SK-N-SH (cell line): Measurements from ENCODE around the gene LUC7L3. TPM values are rescaled to one million over a fixed set of nuclear protein-coding genes. Genes with fewer than 3 reads are reported as not detected.
A peak's percentile ranks its signal among the peaks of the same experiment; 100 is the strongest.

Experiments used
- CTCF ChIA-PET: fragments of 300-600, 350-600 bp; formaldehyde crosslinking; extraction: SDS; loops from one replicate; lab custom pipeline; 2021; lab: Yijun Ruan, JAX
- POLR2A ChIA-PET: fragments of 350-600 bp; sonication (Branson Sonifier 250); formaldehyde crosslinking; extraction: SDS; loops from one replicate; lab custom pipeline; 2020; ENCODE audit warnings: antibody characterized with exemption, inconsistent platforms; lab: Yijun Ruan, JAX
- DNase-seq: peaks from one replicate; pipeline ENCODE4 v3.0.0; 2012
- H2AFZ ChIP-seq: fragments of 200-600 bp; sonication (generic); 2 replicates; pipeline ENCODE4 v1.8.1; 2016; ENCODE audit warnings: antibody characterized with exemption, mild to moderate bottlenecking, low read depth
- H3F3A ChIP-seq: fragments of 200-600 bp; sonication (generic); replicated peaks from 2 replicates; pipeline ENCODE3; 2016; ENCODE audit warnings: antibody characterized with exemption, mild to moderate bottlenecking; ENCODE audit not compliant: insufficient read depth
- H3K27ac ChIP-seq, 2 experiments: fragments of 200-500 bp in 1 of 2; fragments of 200-600 bp in 1 of 2; sonication (Bioruptor generic) in 1 of 2; sonication (generic), shearing (Covaris generic) in 1 of 2; 2 replicates each; pipeline versions ENCODE4 v1.5.1 to v1.6.1; 2014 to 2016; ENCODE audit warnings: low read depth in 2 of 2, inconsistent platforms in 1 of 2, low read length in 1 of 2, mild to moderate bottlenecking in 1 of 2, mixed read lengths in 1 of 2
- H3K27me3 ChIP-seq: fragments of 200-600 bp; sonication (generic), shearing (Covaris generic); 2 replicates; pipeline ENCODE4 v1.6.1; 2016; ENCODE audit warnings: mixed run types; ENCODE audit not compliant: insufficient read depth
- H3K36me3 ChIP-seq, 2 experiments: fragments of 200-500 bp in 1 of 2; fragments of 200-600 bp in 1 of 2; sonication (Bioruptor generic) in 1 of 2; sonication (generic) in 1 of 2; replicated peaks in 1 of 2; 2 replicates each; pipeline versions ENCODE3 to v1.5.1; 2014 to 2016; ENCODE audit warnings: low read length in 1 of 2, mild to moderate bottlenecking in 1 of 2; ENCODE audit not compliant: insufficient read depth in 2 of 2, control insufficient read depth in 1 of 2
- H3K4me1 ChIP-seq, 2 experiments: fragments of 200-500 bp in 1 of 2; fragments of 200-600 bp in 1 of 2; sonication (Bioruptor generic) in 1 of 2; sonication (generic), shearing (Covaris generic) in 1 of 2; 2 replicates each; pipeline versions ENCODE4 v1.5.1 to v1.6.1; 2014 to 2016; ENCODE audit warnings: low read depth in 1 of 2, low read length in 1 of 2, mixed run types in 1 of 2; ENCODE audit not compliant: insufficient read depth in 2 of 2, control insufficient read depth in 1 of 2
- H3K4me2 ChIP-seq: fragments of 200-600 bp; sonication (generic), shearing (Covaris generic); 2 replicates; pipeline ENCODE4 v1.6.1; 2017; ENCODE audit warnings: mixed run types
- H3K4me3 ChIP-seq, 2 experiments: fragments of 200-500 bp in 1 of 2; fragments of 200-600 bp in 1 of 2; sonication (Bioruptor generic) in 1 of 2; sonication (generic), shearing (Covaris generic) in 1 of 2; 2 replicates each; pipeline versions ENCODE4 v1.5.1 to v1.8.1; 2014 to 2016; ENCODE audit warnings: low read depth in 2 of 2, inconsistent platforms in 1 of 2, low read length in 1 of 2, mild to moderate bottlenecking in 1 of 2, mixed read lengths in 1 of 2, moderate library complexity in 1 of 2
- H3K79me2 ChIP-seq: fragments of 200-600 bp; sonication (generic); 2 replicates; pipeline ENCODE4 v1.8.1; 2017; ENCODE audit warnings: mild to moderate bottlenecking; ENCODE audit not compliant: insufficient read depth
- H3K9ac ChIP-seq: fragments of 200-600 bp; sonication (generic); 2 replicates; pipeline ENCODE4 v1.6.1; 2017; ENCODE audit warnings: mixed run types
- H3K9me2 ChIP-seq: fragments of 200-600 bp; sonication (generic); 2 replicates; pipeline ENCODE4 v1.6.1; 2017; ENCODE audit warnings: mixed run types
- H3K9me3 ChIP-seq: fragments of 200-600 bp; sonication (generic); 2 replicates; pipeline ENCODE4 v1.6.1; 2017; ENCODE audit warnings: mixed run types, mild to moderate bottlenecking, moderate library complexity
- H4K20me1 ChIP-seq: fragments of 200-600 bp; sonication (generic); 2 replicates; pipeline ENCODE4 v1.6.1; 2017; ENCODE audit warnings: mild to moderate bottlenecking, mixed run types; ENCODE audit not compliant: insufficient read depth
- ELF1 ChIP-seq: IDR thresholded peaks from 2 replicates; pipeline ENCODE4 v1.4.0; 2012
- FOSL2 ChIP-seq: IDR thresholded peaks from 2 replicates; pipeline ENCODE4 v1.4.0; 2012; ENCODE audit warnings: low read depth, mild to moderate bottlenecking, moderate library complexity, borderline replicate concordance
- FOXJ3 ChIP-seq: sonication (generic); formaldehyde crosslinking; IDR thresholded peaks from 2 replicates; pipeline ENCODE4 v1.5.1; 2020; ENCODE audit warnings: mild to moderate bottlenecking, missing genetic modification reagents
- FOXM1 ChIP-seq: IDR thresholded peaks from 2 replicates; pipeline ENCODE4 v1.4.0; 2012; ENCODE audit warnings: low read depth, mild to moderate bottlenecking
- GABPA ChIP-seq: IDR thresholded peaks from 2 replicates; pipeline ENCODE4 v1.4.0; 2012; ENCODE audit warnings: low read depth, mild to moderate bottlenecking
- GATA2 ChIP-seq: sonication (generic); formaldehyde crosslinking; IDR thresholded peaks from 2 replicates; pipeline ENCODE4 v1.5.0; 2020; ENCODE audit warnings: mild to moderate bottlenecking, missing genetic modification reagents
- IRF3 ChIP-seq: fragments of 150-350 bp; IDR thresholded peaks from 2 replicates; pipeline ENCODE4 v1.6.1; 2016; ENCODE audit warnings: mild to moderate bottlenecking, low read depth, low read length
- MEF2A ChIP-seq: IDR thresholded peaks from 2 replicates; pipeline ENCODE4 v1.4.0; 2012; ENCODE audit warnings: low read depth, borderline replicate concordance
- NFIC ChIP-seq: IDR thresholded peaks from 2 replicates; pipeline ENCODE4 v1.4.0; 2012; ENCODE audit warnings: borderline replicate concordance
- NRF1 ChIP-seq: IDR thresholded peaks from 2 replicates; pipeline ENCODE4 v1.6.1; 2012; ENCODE audit warnings: low read depth, mild to moderate bottlenecking, low read length
- RAD21 ChIP-seq: IDR thresholded peaks from 2 replicates; pipeline ENCODE4 v1.6.1; 2012; ENCODE audit warnings: mild to moderate bottlenecking, low read length
- REST ChIP-seq: IDR thresholded peaks from 2 replicates; pipeline ENCODE4 v1.6.1; 2012; ENCODE audit warnings: mild to moderate bottlenecking, low read depth, low read length, moderate library complexity
- RFX5 ChIP-seq: IDR thresholded peaks from 2 replicates; pipeline ENCODE4 v1.6.1; 2012; ENCODE audit warnings: mild to moderate bottlenecking, improper control_type of control experiment, low read length
- SMC3 ChIP-seq: IDR thresholded peaks from 2 replicates; pipeline ENCODE4 v1.6.1; 2012; ENCODE audit warnings: low read depth, low read length, improper control_type of control experiment
- TCF12 ChIP-seq: IDR thresholded peaks from 2 replicates; pipeline ENCODE4 v1.4.0; 2012
- TEAD4 ChIP-seq: IDR thresholded peaks from 2 replicates; pipeline ENCODE4 v1.4.0; 2012; ENCODE audit warnings: mild to moderate bottlenecking, borderline replicate concordance; ENCODE audit not compliant: insufficient read depth
- USF2 ChIP-seq: fragments of 150-350 bp; IDR thresholded peaks from 2 replicates; pipeline ENCODE4 v1.6.1; 2017; ENCODE audit warnings: antibody characterized with exemption, low read length, low read depth, borderline replicate concordance
- ZBTB33 ChIP-seq: IDR thresholded peaks from 2 replicates; pipeline ENCODE4 v1.4.0; 2012; ENCODE audit warnings: low read depth, borderline replicate concordance
- WGBS: methylation state at CpG from one replicate; pipeline ENCODE4 v1.1.6; 2017; ENCODE audit warnings: low lambda C conversion rate; 5-methylcytosine and 5-hydroxymethylcytosine counted together
- polyA plus RNA-seq, 3 experiments: library from polyadenylated mRNA; depleted of rRNA; stranded (reverse); fragments of >200 nt; gene quantifications; 2 replicates each; pipeline ENCODE4 v1.2.3, GENCODE V29; 2012

LUC7L3 gene
- polyA plus RNA-seq, 1 of the 3 experiments (the other 2 are of a cell fraction) = 154 TPM

GRCh38 chr17:50685691-50686493, 33.5 kb upstream of the LUC7L3 start:
- Histone ChIP-seq H3K9ac (peak overlapping the region; percentile 14; the same call in 1 of the 2 replicates), H3K27ac (peak overlapping the region; percentile 77 to 82), H3K27me3 (no peaks in the 10 kb centered on the region), H3K4me3 (no peak overlapping the region), H4K20me1 (no peaks in the 10 kb centered on the region), H3K4me2 (peak overlapping the region; percentile 28), H3K79me2 (no peaks in the 10 kb centered on the region), H3F3A (peaks cover 34% of the 10 kb centered on the region), H3K36me3 (no peaks in the 10 kb centered on the region), H3K4me1 (peaks cover 31 to 39% of the 10 kb centered on the region in 2 experiments; a peak in 3 of 4 replicates), H2AFZ (no peak overlapping the region), H3K9me3 (no peaks in the 10 kb centered on the region), H3K9me2 (no peaks in the 10 kb centered on the region)
- whole genome bisulfite sequencing = 88% methylated on average over 17 of the region's 17 CpGs
- no peak for TF ChIP-seq ELF1
- no peak for TF ChIP-seq NFIC
- no peak for TF ChIP-seq RFX5
- no peak for TF ChIP-seq USF2
- TF ChIP-seq GATA2 (CRISPR knock-in tag) = no peak
- TF ChIP-seq SMC3 = no peak
- no peak for TF ChIP-seq REST
- TF ChIP-seq FOSL2 = no peak
- TF ChIP-seq MEF2A = no peak
- TF ChIP-seq TCF12 = no peak
- no peak for TF ChIP-seq FOXM1
- no peak for TF ChIP-seq TEAD4
- no peak for TF ChIP-seq ZBTB33
- TF ChIP-seq GABPA = no peak
- no peak for TF ChIP-seq IRF3
- TF ChIP-seq FOXJ3 (CRISPR knock-in tag) = no peak
- TF ChIP-seq NRF1 = no peak
- no peak for TF ChIP-seq RAD21
- CTCF ChIA-PET = interaction anchor here (0.6 to 21.2 kb wide), 9 partner anchors 13 to 274 kb away, joined by 3 to 799 read pairs (median 5); partner anchors contain the start of genes ABCC3 and SPATA20
- no peak for DNase-seq
- POLR2A ChIA-PET = no interaction called here
